Endometrium (tissue), 2 donors: ENCODE data around the gene PRKN.

Source experiments
- FAIRE-seq: peaks from 2 replicates; lab custom pipeline; 2012; peaks lifted over from hg19 to GRCh38; lab: Jason Lieb, UNC
- donor health status: control.
- donor health status: control.

The PRKN gene

DNA sequence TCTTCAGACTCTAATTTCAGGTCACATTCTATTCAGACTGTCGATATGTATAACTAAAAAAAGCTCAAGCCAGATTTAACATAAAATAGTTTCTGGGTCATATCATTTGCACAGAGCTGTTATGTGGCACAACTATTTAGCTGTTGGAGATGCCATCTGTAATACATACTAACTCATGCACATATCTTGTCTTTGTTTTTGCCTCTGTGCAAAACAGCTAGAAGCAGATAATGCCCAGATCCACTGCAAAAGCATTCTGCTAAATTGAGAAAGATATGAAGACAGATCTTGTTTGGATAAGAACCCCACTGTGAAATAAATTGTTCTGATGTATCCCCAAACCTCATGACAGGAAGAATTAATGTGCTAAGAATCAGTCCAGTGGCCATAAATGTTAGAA is 930.9 kb downstream of the PRKN start:
- no peak for FAIRE-seq

DNA sequence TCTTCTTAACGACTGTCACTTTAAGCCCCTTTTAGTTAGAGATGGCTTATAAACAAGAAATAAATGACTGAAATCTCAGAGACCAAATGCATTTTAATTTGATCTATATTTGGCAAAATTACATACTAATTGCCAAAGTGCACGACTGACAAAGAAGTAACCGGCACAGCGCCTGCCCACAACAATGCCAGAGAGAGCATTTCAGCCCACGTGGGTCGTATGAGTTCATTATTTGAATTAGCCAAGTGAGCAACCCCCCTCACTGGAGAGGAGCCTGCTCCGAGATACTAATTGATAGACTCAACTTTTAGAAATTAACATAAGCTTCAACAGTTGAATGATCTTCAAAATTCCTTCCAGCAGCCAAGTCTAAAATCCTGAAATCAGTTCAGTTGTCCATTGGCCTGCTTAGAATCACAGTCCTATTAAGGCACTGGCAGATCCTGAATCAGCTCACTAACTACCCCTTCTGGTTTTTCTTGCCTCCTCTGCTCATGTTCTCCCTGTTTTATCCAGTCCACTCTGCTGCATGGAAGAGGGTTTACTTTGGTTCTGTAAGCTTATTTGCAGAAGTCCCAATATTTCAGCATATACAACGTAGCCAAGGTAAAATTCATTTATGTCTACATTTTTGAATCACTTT is 934.6 kb downstream of the PRKN start:
- no peak for FAIRE-seq

DNA sequence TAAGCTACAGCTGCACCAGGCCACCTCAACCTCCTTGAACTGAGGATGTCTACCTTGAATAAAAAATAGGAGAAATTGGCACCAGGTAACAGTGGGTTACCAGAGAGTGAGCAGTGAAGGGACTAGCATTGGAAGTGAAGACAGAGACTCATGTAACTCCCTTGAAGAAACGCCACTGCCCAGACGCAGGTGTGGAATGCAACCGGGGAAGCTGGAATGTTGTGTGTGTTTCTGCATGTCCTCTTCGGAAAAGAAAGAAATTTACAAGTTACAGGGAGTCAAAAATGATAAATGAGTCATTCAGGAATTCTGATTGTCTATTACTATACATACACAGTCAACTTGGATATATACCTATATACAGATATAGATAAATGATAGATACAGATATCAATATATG is 939.0 kb downstream of the PRKN start:
- FAIRE-seq = no peak

DNA sequence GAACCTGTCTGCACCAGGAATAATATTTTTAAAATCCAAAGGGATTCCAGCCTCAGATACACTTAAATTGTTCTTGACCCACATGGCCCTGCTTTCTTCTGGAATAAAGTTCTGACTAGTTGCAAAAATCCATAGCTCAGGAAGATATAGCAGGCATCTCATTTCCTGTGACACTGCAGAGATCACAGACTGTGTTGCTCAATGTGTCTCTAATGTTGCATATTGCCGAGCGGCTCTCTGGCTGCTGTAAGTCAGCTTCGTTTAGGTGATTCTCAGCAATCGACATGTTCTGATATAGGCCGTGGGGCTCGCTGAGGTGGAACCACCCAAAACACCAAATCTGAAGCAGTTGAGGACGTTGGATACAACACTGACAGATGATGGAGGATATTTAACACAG is 955.4 kb downstream of the PRKN start:
- FAIRE-seq = no peak

DNA sequence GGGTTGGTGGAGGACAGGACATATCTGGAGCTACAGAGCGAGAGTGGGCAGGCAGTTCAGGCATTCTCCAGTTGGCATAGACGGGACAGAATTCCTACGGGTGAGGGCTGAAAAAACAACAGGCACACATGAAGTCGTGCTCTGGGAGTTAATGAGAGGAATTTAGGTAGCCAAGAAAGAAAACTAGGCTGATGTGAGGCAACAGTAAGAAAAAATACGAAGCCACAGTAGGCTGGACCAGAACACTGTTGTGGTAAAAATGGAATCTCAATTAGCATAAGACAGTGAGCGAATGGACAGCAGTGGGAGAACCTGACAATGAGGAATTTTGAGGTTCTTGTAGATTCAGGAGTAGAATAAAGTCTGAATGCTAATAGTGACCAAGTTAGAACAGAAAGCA is 965.6 kb downstream of the PRKN start:
- no peak for FAIRE-seq

DNA sequence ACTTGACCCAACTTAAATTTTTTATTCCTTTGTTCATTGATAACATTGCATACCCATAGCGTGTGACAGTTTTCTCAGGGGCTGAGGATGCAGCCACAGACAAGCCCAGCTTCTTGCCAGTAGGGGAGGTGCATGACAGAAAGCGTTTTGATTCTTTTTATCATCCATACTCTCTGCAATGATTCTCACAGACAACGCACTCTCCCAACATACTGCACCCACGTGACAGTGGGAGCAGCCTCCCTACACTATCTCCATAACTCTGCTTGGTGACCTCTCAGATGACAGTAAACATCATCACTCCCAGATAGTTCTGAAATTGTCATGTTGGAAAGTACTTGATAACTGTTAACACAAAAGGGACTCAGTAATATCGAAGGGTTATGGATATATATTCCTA is 972.5 kb downstream of the PRKN start:
- FAIRE-seq = no peak

DNA sequence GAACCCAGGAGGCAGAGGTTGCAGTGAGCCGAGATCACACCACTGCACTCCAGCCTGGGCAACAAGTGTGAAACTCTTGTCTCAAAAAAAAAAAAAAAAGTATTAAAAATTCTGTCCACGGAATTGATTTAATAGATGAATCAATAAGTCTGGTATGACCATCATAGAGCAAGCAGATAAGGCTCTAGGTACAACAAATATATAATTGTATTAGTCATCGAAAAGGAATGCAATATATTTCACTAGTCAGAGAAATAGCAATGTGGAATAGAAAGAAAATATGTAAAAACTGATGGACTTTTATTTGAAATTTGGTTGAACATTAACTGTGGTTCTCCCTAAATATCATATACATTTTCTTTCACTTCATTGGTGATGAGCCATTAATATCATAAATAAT is 976.9 kb downstream of the PRKN start:
- no peak for FAIRE-seq

DNA sequence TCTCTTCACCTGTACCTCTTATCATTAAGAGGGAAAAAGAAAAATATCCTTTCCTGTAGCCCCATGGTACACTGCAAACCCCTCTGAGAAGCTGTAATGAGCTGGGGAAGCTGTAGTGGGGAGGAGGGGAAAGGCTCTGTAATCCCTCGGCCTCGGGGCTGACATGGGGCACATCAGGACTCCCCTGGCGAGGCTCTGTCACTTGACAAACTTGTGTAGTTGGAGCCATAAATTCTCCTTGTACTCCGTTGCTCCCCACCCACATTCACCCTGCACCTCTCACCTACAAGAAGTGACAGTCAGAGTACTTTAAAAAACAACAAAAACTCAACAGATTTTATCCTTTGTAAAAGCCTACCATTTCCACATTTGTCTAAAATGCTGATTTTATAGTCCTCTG is 978.0 kb downstream of the PRKN start:
- FAIRE-seq = no peak

DNA sequence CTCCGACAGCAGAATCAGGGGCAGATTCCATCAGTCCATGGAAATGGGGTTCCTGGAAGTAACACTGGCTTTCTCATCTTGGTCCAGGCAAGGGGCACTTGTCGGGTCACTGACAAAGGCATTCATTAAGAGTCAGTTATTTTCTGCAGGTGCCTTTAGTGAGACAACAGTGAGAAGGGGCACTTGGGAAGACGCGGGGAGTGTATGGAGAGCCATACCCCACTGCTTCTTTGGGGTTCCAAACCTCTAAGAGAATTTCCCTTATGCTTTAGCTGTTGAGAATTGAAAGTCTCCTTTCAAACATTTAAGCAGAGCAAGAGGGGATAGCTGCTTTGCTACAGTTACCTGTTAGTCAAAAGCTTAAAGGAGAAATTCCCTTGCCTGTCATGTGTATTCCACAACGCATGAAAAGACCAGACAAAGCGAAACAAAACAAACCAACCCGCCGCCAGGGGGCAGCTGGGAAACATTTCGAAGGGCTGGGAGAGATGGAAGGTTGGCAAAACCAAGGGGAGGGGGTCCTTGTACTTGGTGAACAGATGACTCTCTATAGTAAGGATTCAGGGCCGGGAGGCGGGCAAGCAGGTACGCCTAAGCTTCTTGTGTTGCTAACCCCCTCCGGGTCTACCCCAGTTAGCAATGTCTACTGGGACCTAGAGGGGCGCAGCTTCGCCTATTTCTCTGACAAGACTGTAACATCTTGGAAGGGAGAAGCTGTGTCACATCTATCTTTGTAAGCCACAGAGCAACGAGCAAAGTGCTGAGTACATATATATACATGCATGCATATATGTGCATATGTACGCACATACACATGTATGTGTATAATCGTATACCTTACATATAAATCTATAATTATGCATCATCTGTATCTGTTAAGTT is 978.8 kb downstream of the PRKN start:
- FAIRE-seq = no peak

DNA sequence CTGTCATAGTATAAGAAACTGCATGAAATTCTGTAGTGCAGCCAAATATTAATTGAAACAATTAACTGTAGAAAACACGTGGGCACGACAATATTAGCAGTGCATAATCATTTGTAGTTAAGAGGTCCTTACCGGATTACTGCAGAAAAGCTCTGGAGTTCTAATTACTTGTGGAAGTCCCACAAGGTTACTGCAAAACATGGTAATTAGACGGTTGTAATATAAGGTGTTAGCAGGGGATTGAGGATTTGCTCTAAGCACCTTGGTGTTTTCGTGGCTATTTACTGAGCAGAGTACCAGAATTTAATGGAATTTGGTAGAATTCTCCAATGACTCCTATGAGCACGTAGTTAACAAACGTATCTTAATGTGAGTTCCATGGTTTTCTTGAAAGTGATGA is 980.1 kb downstream of the PRKN start:
- FAIRE-seq = no peak

DNA sequence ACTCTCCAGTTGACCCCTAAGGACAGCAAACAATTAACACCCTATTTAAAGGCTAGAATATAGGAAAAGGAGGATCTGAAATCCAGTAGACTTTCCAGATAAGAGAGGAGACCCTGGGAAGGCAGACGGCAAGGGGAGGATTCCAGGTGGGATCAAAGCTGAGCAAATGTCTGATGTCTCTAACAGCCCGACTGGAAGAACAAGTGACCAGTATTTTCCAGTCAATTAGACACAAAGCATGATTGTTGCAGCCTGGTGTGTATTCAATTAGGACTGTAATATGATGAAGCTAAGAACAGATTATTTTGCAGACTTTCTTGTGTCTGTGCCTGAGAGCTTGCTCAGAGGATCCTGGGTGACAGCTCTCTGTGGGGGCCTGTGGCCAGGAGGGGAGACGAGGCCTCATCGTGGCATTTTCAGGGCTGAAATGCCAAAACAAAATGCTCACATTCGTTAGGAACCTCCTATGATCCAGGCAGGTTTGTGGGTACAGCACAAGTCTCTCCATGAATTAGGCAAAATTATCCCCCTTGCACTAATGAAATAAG is 981.9 kb downstream of the PRKN start:
- no peak for FAIRE-seq

DNA sequence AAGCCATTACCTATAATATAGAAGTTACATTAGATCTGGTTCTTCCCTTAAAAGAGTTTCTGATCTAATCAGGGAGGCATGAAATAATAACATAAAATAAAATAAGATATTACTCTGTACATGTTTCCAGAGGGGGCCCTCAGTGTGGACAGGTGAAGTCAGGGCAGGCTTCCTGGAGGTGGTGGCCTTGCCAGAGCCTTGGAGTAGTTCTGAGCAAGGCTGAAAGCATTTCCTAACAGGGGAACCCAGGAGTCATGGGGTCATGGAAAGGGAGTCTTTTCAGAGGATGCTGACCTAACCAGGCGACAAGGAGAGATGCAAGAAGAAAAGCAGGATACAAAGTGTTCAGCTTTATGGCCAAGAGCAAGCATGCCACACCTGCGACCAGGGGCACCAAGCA is 982.4 kb downstream of the PRKN start:
- FAIRE-seq = no peak

DNA sequence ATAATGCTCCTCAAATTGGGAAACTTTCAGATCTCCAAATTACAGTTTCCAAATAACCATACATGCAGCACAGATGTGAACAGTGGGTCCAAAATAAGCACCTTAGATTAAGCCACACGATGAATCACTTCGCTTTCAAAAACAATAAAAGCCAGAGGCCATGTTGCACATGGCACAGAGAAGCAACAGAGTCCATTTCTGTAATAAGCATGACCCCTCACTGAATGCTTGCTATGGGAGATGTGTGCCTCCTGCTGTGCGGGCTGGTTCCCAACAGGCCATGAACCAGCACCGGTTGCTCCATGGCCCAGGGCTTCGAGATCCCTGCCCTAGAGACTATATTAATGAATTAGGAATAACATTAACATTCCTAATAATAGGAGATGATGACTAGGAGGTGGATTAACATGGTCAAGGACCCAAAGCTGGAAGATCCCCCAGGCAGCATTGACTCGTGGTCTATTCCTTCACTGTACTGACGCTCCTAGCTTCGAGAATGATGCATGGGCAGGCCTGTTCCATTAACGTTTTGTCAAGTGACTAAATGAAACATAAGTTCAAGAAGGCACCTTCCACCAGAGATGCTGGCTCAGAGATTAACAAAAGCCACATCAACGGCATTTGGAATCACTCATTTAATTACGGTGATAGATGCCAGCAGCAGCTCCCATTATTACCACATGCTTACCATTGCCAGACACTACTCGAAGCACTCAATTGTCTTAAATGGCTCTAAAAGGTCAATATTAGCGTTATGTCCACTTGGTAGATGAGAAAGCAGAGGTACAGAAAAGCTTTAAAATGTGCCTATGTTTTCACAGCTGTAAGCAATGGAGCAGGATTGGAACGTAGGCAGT is 983.1 kb downstream of the PRKN start:
- no peak for FAIRE-seq

DNA sequence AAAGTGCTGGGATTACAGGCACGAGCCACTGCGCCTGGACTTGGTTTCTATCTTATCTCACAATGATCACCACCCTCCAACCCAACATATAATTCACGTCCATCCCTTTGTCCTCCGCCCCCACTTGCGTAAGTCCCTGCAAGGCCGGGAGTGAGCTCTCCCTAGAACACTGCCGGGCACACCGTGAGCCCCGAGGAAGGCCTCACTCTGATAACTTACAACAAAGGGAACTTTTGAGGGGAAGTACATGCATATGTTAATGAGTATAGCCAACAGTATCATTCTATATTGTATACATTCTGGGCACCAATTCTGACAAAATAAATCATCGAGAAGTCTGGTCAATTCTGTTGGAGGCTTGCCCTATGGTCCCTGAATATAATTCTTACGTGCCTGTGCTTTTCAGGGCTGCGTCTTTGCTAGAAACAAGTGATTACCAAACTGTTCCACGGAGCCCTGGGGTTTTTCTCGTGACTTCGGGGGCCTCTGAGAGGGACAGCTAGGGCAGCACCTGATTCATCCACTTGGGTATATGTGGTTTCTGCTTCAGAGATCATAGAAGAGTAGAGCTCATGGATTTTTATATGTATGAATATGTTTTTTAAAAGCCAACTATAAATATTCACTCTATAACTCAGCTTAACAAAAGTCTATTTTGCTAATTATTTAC is 983.9 kb downstream of the PRKN start:
- FAIRE-seq = no peak

DNA sequence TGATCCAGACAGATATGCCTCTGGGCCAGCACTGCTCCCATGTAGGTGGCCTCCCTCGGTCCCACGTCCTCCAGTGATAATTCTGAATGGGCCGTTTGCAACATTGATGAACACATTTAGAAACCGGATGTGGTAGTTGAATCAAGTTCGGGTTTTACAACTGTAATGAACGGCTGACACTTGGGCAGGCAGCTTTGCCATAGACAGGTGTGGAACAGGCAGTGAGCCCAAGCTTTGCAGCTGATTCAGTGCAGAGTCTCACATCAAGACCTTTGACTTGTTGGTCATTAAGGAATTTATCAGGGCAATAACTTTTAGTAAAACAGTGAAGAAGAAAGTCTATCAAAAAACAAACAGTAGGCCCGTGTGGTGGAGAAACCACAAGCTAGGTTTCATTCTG is 987.1 kb downstream of the PRKN start:
- FAIRE-seq = no peak

DNA sequence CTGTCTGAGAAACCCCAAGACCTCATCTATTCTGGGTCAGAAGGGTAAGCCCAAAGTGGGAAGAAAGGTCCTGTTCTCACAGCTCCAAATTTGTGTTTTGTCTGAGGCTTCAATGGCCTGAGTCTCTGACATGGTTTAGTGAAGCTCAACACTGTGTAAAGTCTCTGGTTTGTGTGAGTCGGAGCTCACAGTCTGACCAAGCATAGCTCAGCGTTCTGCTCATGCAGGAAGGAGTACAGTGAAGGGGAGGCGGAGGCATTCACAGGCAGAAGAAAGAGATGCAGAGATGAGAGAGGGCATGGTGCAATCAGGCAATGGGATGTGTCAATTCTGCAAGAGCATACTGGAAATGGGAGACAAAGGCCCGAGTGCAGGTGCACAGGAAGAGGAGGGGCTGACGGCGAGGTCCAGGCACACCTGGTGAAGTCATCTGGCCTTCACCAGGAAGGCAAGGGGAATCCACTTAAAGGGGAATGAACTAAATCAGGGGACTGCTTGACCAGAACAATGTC is 990.7 kb downstream of the PRKN start:
- no peak for FAIRE-seq

DNA sequence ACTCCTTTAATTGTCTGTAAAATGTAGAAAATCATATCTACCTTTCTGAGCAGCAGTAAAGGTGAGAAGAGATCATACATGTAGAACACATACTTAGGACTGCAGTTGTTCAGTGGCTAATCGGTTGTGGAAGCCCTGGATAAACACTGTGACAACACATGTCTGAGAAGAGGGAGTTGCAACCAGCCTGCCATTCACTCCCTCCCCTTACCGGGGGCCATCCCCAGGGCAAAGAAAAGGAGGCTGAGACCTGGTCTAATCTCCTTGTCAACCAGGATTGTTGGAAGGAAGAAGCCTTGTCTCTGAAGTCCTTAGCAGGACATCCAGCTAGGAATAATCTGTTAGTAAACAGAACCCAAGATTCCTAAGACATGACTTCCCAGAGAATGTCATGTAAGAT is 991.2 kb downstream of the PRKN start:
- FAIRE-seq = no peak

DNA sequence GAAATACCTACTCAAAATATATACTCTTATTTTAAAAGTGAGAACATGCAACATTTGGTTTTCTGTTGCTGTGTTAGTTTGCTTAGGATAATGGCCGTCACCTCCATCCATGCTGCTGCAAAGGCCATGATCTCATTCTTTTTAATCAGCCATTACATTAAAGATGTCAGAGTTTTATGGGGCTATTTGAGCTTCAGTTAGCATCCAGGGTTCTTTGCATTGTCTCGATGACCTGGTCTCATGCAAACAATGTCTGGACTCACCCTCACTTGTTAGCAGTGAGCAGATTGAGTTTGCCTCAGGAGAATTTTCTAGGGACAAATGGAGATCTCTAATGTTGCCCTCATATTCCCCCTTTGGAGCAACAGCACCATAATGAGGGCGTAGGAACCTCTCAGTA is 995.0 kb downstream of the PRKN start:
- no peak for FAIRE-seq

DNA sequence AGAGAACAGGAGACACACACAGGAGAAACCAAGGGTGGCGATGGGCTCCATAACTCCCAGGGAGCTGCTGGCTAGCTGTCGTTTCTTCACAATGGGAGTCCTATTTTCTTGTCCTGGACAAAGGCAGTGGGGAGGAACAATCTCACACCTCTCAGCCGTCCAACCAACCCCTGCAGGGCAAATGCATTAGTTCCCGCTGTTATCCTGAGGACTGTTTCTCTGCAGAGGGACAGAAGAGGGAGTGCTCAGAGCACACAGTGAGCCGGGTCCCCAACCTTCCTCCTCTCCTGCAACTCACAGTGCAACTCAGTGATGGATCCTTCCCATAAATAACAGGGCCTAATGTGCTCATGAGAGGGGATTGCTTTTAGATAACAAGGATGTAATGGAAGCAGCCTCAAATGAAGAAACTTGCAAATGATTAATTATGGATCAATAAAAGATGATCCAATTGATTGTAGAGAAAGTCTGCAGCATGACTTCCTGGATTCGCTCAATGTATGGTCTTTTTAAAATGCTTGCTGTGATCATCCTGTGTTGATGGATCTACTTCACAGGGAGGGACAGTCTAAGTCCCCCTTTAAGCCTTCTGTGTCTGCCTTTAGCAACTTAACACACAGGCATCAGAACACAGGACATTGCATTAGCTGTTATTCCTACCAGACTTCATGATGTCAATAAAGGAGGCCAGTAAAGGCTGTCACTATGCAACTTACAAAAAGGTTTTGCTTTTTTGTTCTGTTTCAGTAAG is 1000.3 kb downstream of the PRKN start:
- no peak for FAIRE-seq

DNA sequence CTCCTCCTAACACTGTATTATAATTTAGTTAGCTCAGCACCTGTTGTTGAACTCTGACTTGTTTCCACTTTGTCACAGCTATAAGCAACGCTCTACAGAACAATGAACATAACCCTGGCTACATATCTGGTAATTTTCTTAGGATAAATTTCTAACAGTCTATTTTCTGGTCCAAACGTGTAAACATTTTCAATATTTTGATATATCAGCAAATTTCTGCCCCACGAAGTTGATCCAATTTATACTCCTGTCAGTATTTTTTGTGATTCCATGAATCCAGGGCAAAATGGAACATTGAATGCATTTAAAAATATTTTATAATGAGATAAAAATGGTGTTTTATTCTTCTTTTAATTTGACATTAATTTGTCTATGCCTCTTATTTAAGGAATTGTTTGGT is 1005.2 kb downstream of the PRKN start:
- FAIRE-seq = no peak

DNA sequence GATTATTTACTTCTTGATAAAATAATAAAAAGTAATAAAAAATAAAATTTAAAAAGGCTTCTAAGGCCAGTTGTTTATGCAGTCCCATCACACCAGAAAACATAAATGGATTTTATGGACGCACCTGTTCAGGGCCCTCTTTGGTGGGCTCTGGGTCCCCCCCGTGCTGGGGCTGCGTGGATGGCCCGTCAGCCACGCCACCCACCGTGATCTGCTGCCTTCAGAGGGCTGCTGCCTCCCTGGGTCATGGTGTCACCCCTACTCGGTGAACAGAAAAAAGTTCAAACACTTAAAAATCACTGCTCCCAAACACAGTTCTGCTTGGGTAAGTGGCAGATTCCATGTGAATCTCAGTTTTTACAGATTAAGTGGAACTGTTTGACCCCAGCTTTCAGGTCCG is 1006.1 kb downstream of the PRKN start:
- no peak for FAIRE-seq
